ENCODE measurements around the gene WFS1.

WFS1 gene

GRCh38 chr4:6235901-6236640, 33.6 kb upstream of the WFS1 start:
- no peak for DNase-seq (ENCODE audit: low read depth)

GRCh38 chr4:6236816-6237390, 32.7 kb upstream of the WFS1 start:
- DNase-seq (ENCODE audit: low read depth), result no peak

GRCh38 chr4:6239486-6239885, 30.2 kb upstream of the WFS1 start:
- no peak for DNase-seq (ENCODE audit: low read depth)

GRCh38 chr4:6239968-6240367, 29.7 kb upstream of the WFS1 start:
- DNase-seq (ENCODE audit: low read depth), result no peak

- no peak for DNase-seq (ENCODE audit: low read depth)
Observed at GRCh38 chr4:6241062-6241845, 28.4 kb upstream of the WFS1 start.

- DNase-seq (ENCODE audit: low read depth), result no peak
Observed at GRCh38 chr4:6242271-6243029, 27.2 kb upstream of the WFS1 start.

GRCh38 chr4:6245246-6246169, 24.1 kb upstream of the WFS1 start:
- DNase-seq (ENCODE audit: low read depth), result no peak

GRCh38 chr4:6246170-6246634, 23.4 kb upstream of the WFS1 start:
- DNase-seq (ENCODE audit: low read depth), result no peak

GRCh38 chr4:6248394-6248793, 21.3 kb upstream of the WFS1 start:
- DNase-seq (ENCODE audit: low read depth), result no peak

- DNase-seq (ENCODE audit: low read depth), result peak; percentile 6
Observed at GRCh38 chr4:6250235-6250983, 19.2 kb upstream of the WFS1 start.

- no peak for DNase-seq (ENCODE audit: low read depth)
Observed at GRCh38 chr4:6250984-6251295, 18.7 kb upstream of the WFS1 start.

GRCh38 chr4:6251365-6251764, 18.3 kb upstream of the WFS1 start:
- DNase-seq (ENCODE audit: low read depth), result no peak

- DNase-seq (ENCODE audit: low read depth), result no peak
Observed at GRCh38 chr4:6252051-6252450, 17.6 kb upstream of the WFS1 start.

GRCh38 chr4:6253111-6253510, 16.5 kb upstream of the WFS1 start:
- DNase-seq (ENCODE audit: low read depth), result no peak

GRCh38 chr4:6253961-6254360, 15.7 kb upstream of the WFS1 start:
- DNase-seq (ENCODE audit: low read depth), result no peak

GRCh38 chr4:6256141-6256540, 13.5 kb upstream of the WFS1 start:
- no peak for DNase-seq (ENCODE audit: low read depth)

- no peak for DNase-seq (ENCODE audit: low read depth)
Observed at GRCh38 chr4:6257247-6258025, 12.2 kb upstream of the WFS1 start.

- DNase-seq (ENCODE audit: low read depth), result no peak
Observed at GRCh38 chr4:6258026-6258360, 11.7 kb upstream of the WFS1 start.

GRCh38 chr4:6258741-6259140, 10.9 kb upstream of the WFS1 start:
- DNase-seq (ENCODE audit: low read depth), result no peak

- no peak for DNase-seq (ENCODE audit: low read depth)
Observed at GRCh38 chr4:6259886-6260285, 9.8 kb upstream of the WFS1 start.
